MG63 (cell line): ENCODE data around the gene SLC7A4. TPM values are rescaled to one million over a fixed set of nuclear protein-coding genes. Genes with fewer than 3 reads are reported as not detected.
"Not testable (repeated sequence)": the region's sequence is repeated elsewhere in the genome, so short reads cannot be mapped to it uniquely, and the experiment has no call there.

Source experiments
- DNase-seq: peaks from one replicate; pipeline ENCODE4 v3.0.0-alpha.2; 2020
- H3K27me3 ChIP-seq: fragments of 250-450 bp; sonication (Bioruptor Pico); 2 replicates; pipeline ENCODE4 v1.5.1; 2020; ENCODE audit warnings: mild to moderate bottlenecking, moderate library complexity
- H3K36me3 ChIP-seq: fragments of 250-450 bp; sonication (Bioruptor Pico); 2 replicates; pipeline ENCODE4 v1.5.1; 2020; ENCODE audit warnings: mild to moderate bottlenecking, moderate library complexity
- H3K4me3 ChIP-seq: fragments of 250-450 bp; sonication (Bioruptor Pico); 2 replicates; pipeline ENCODE4 v1.5.1; 2020; ENCODE audit warnings: mild to moderate bottlenecking, moderate library complexity
- H3K9me3 ChIP-seq: fragments of 250-450 bp; sonication (Bioruptor Pico); 2 replicates; pipeline ENCODE4 v1.5.1; 2020; ENCODE audit warnings: mild to moderate bottlenecking, moderate library complexity
- total RNA-seq: library from RNA; depleted of rRNA; stranded (reverse); fragments of >200 nt; shearing (Covaris generic); gene quantifications from 2 replicates; pipeline ENCODE4 v1.2.3, GENCODE V29; 2014; ENCODE audit warnings: low replicate concordance; rRNA removed

Gene SLC7A4
- total RNA-seq = not detected in 2 replicates

DNA sequence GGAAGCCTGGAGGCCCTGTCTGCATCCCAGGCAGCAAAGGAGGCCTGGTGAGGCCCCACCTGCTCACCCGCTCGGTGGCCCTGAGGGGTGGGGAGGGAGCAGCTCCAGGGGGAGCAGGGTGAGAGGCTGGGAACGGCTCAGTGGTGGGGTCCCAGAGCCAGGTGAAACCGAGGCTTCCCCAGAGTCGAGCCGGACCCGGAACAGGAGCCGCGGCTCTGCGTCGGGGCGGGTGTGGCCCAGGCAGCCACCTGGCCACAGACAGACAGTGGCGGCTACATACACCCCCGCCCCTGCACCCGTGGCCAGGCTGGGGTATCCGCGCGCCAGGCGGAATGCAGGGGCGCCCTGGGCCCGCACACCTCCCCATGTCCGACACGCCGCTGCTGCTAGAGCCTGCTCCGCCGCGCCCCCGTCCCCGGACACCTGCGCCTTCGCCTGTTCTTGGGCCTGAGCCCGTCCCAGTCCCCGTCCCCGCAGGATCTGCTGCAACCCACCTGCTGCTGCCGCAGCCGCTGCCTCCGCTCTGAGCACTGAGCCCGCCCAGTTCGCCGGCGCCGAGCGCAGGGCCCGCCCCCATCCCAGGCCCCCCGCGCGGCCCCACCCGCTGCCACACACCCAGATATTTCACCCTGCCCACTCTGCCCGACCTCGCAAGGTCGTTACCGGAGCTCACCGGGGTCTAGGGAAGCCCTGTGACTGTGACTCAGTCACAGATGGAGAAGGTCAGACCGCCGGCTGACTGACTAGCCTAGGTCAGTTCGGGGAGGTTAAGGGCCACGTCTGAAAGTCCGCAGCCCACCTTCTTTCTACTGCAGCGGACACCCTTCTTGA lies at the start of gene SLC7A4:
SLC7A4 (minus strand) TSS at position 525 of the 831 bp plus-strand sequence. CDS start 749 bp downstream, outside the sequence.
- DNase-seq = no peak
- H3K4me3 ChIP-seq = no peak within 1 kb of the TSS
- no peaks in the 10 kb centered on the region for H3K9me3 ChIP-seq

GRCh38 chr22:21080435-21081137 lies 48.2 kb upstream of the SLC7A4 start:
- no peaks in the 10 kb centered on the region for H3K9me3 ChIP-seq
- DNase-seq = no peak
- no peak overlapping the region for H3K4me3 ChIP-seq
- H3K27me3 ChIP-seq = no peaks in the 10 kb centered on the region
- no peaks in the 10 kb centered on the region for H3K36me3 ChIP-seq

More for the DNA sequence above, at the start of gene SLC7A4:
- Histone ChIP-seq H3K36me3 (no peaks in the 10 kb centered on the region), H3K27me3 (no peaks in the 10 kb centered on the region)

DNA sequence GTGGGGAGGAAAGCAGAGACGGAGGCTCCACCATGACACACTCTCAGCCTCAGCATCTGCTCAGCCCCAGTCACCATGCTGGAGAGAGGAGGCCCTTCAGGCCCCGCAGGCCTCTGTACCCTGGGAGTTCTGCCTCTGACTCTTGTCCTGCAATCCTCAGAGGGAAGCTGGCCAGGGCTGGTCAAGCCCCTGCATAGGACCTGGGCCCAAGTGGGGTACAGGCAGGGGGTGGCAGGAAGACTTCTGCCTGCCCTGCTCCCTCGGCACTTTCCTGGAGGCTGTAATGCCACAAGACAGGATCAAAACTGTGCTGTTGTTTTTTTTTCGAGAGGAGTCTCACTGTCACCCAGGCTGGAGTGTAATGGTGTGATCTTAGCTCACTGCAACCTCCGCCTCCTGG lies 47.1 kb upstream of the SLC7A4 start:
- H3K4me3 ChIP-seq = no peak overlapping the region
- no peaks in the 10 kb centered on the region for H3K27me3 ChIP-seq
- DNase-seq = no peak
- no peaks in the 10 kb centered on the region for H3K9me3 ChIP-seq
- no peaks in the 10 kb centered on the region for H3K36me3 ChIP-seq

DNA sequence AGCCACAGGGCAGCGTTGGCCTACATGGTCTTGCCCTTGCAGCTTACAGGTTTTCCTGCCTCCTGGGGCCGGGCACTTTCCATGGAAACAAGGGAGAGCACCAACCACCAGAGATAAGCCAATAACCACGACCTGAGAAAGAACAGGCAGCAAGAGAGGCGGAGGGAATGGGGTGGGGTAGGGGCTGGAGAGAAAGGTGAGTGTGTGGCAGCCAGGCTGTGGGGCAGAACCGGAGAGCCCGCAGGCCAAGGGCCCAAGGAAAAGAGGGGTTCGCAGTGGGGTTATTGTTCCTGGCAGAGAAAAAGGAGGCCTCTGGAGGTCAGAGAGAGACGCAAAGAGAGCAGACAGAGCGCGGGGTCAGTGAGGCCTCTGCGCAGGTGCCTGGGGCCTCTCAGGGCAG lies 46.6 kb upstream of the SLC7A4 start:
- no peak overlapping the region for H3K4me3 ChIP-seq
- no peaks in the 10 kb centered on the region for H3K36me3 ChIP-seq
- no peaks in the 10 kb centered on the region for H3K9me3 ChIP-seq
- H3K27me3 ChIP-seq = no peaks in the 10 kb centered on the region
- no peak for DNase-seq

GRCh38 chr22:21077884-21078508 lies 45.6 kb upstream of the SLC7A4 start:
- Histone ChIP-seq H3K27me3 (no peaks in the 10 kb centered on the region), H3K36me3 (no peaks in the 10 kb centered on the region), H3K4me3 (no peak overlapping the region), H3K9me3 (no peaks in the 10 kb centered on the region)
- DNase-seq = no peak

DNA sequence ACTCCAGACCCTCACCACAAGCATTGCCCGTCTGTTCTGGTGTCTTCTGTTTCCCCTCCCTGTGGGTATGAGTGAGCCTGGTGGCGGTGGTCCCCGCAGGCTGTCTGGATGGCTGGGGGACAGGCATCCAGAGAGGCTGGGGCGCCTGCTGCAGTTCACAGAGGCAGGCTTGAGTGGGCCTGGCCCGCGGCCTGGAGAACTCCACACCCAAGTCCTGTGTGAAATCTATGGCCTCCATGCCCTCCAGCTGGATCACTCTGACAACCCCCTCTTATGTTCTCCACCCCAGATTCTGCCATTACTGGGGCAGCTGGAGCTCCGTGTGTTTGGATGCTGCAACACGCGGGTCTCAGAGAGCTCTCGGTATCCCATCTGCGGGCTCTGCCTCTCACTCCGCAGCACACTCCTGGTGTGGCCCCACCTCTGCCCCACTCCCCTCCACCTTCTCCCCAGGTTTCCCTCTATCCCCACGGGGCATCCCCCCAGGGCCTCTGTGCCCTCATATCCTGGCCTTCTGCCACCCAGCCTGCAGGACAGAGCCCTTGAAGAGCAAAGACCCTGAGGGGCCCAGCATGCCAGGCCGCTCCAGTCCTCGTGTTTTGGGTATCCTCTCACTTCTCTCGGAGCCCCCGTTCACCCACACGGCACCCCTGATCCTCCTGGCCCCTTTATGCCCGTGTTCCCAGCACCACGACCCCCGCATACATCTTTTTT lies 44.7 kb upstream of the SLC7A4 start:
- DNase-seq = no peak

GRCh38 chr22:21075516-21076138 lies 43.3 kb upstream of the SLC7A4 start:
- no peak overlapping the region for H3K4me3 ChIP-seq
- no peaks in the 10 kb centered on the region for H3K36me3 ChIP-seq
- H3K27me3 ChIP-seq = no peaks in the 10 kb centered on the region
- H3K9me3 ChIP-seq = no peaks in the 10 kb centered on the region
- no peak for DNase-seq

More for the DNA sequence above, 44.7 kb upstream of the SLC7A4 start:
- Histone ChIP-seq H3K9me3 (no peaks in the 10 kb centered on the region), H3K36me3 (no peaks in the 10 kb centered on the region), H3K27me3 (no peaks in the 10 kb centered on the region), H3K4me3 (no peak overlapping the region)

DNA sequence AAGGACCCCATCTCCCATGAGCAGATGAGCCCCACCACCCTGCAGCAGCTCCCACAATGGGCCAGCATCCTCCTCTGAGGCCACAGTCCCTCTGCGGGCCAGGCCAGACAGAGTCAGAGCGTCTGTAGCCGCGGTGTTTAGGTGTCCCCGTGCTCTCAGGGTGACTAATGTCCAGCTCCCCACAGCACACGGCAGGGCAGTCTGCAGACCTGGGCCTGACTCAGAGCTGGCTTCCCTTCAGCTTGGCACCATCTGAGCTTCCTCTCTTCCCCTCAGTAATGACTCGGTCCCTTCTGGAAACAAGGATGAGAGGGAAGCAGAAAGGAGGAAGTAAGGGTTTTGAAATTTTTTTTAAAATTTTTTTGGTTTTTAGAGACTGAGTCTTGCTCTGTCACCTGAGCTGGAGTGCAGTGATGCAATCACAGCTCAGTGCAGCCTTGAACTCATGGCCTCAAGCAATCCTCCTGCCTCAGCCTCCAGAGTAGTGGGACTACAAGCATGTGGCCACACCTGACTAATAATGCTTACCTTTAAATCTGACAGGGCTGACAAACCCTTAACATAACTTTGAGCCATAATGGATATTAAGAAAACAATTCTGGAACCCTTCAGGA lies 41.8 kb upstream of the SLC7A4 start:
- Histone ChIP-seq H3K4me3 (no peak overlapping the region), H3K36me3 (no peaks in the 10 kb centered on the region), H3K9me3 (no peaks in the 10 kb centered on the region), H3K27me3 (no peaks in the 10 kb centered on the region)
- peak; percentile 92 for DNase-seq

DNA sequence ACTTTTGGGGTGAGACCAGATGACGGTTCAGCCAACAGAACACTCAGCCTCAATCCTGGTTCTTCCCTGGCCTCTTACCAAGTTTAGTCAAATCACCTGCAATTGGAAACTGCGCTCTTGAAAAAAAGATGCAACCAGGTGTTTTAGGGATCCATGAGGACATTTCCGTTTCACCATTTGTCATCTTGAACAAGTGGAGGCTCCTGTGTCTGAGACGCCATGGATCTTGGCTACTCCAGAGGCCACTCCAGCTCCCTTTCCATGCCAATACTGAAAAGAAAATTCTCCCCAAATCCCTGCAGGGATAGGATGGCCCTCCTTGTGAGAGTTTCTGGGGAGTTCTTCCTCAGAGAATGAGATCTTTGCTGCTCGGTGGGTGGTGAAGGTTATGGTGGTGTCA lies 41.1 kb upstream of the SLC7A4 start:
- no peaks in the 10 kb centered on the region for H3K9me3 ChIP-seq
- DNase-seq = no peak
- H3K27me3 ChIP-seq = no peaks in the 10 kb centered on the region

DNA sequence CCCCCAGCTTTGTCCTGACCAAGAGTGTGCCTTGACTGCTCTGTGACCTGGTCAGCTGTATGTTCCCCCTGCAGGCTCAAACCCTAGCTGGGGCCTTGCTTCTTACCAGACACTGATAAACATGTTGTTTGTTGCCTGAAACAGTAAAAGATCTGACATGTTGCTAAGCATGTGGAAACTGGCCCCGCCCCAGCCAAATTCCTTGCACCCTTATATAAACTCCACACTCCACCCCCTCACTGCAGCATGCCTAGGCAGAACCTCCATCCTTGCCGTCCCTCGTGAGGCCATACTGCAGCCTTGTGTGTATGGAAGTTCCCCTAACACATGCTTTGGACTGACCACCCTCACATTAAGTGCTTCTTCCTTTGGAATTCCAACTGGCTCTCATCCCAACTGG lies 40.7 kb upstream of the SLC7A4 start:
- Histone ChIP-seq H3K36me3 (no peaks in the 10 kb centered on the region), H3K4me3 (no peak overlapping the region), H3K9me3 (no peaks in the 10 kb centered on the region), H3K27me3 (no peaks in the 10 kb centered on the region)
- no peak for DNase-seq

More for the DNA sequence above, 41.1 kb upstream of the SLC7A4 start:
- no peaks in the 10 kb centered on the region for H3K36me3 ChIP-seq
- no peak overlapping the region for H3K4me3 ChIP-seq

- not testable (repeated sequence) for DNase-seq, H3K36me3 ChIP-seq, H3K27me3 ChIP-seq, H3K4me3 ChIP-seq, H3K9me3 ChIP-seq
These were observed 39.4 kb upstream of the SLC7A4 start for GRCh38 chr22:21071796-21072195.

DNA sequence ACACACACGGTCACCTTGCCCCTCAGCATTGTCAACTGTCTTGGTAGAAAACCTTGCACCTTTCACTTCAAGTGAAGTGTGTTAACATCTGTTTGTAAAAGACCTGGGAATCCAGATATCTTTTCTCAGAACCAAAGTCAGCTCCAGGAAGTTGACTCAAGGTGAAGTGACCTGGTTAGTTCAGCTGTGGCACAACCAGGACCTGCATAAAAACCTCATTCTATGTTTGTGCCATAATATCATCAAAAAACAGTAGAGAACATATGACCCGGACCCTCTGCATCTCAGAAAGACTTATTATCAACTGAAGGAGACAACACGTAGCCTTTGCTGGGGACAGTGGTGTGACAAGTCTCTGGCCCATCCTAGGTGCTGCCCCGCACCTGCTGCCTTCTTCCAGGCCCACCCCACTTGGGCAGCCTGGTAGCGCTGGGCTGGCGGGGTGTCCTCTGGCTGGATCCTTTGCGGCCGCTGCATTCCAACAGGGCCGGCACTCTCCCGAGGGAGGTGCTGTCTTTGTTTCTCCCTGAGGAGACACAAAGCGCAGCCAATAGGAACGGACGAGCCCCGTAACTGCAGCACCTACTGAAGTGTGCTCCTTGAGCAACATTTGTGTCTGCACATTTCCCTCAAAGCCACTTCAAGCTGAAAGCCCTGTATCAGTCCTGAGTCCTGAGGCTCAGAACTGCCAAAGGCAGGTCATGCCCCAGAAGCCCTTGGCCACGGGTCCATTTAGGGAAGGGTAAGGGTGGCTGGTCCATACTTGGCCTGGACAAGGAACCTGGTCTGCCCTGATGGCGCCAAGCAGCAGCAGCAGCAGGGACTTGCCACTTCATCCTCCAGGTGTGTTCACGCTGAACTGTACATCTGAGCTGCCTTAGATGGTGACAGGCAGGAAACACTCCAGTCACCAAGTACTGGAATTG lies 38.6 kb upstream of the SLC7A4 start:
- DNase-seq = no peak
- no peaks in the 10 kb centered on the region for H3K27me3 ChIP-seq

DNA sequence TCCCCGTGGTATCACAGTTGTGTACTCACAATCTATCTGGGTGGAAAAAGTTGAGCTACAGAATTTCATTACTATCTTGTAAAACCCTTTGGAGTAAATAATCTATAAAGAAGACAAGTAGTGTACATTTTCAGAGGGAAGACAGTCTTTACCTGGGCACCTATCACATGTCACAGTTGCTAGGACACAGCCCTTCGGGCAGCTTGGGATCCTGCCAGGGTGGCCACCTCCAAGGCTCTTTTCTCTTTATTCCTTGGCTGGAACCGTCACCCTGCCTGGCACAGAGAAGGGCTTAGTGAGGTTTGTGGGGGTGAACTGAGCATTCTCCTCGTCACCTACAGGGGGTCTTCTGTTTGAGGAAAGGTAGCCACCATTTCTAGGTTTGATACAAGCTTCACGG lies 37.0 kb upstream of the SLC7A4 start:
- no peak for DNase-seq
- Histone ChIP-seq H3K9me3 (no peaks in the 10 kb centered on the region), H3K36me3 (no peaks in the 10 kb centered on the region), H3K4me3 (no peak overlapping the region), H3K27me3 (no peaks in the 10 kb centered on the region)

More for the DNA sequence above, 38.6 kb upstream of the SLC7A4 start:
- Histone ChIP-seq H3K4me3 (no peak overlapping the region), H3K9me3 (no peaks in the 10 kb centered on the region), H3K36me3 (no peaks in the 10 kb centered on the region)

DNA sequence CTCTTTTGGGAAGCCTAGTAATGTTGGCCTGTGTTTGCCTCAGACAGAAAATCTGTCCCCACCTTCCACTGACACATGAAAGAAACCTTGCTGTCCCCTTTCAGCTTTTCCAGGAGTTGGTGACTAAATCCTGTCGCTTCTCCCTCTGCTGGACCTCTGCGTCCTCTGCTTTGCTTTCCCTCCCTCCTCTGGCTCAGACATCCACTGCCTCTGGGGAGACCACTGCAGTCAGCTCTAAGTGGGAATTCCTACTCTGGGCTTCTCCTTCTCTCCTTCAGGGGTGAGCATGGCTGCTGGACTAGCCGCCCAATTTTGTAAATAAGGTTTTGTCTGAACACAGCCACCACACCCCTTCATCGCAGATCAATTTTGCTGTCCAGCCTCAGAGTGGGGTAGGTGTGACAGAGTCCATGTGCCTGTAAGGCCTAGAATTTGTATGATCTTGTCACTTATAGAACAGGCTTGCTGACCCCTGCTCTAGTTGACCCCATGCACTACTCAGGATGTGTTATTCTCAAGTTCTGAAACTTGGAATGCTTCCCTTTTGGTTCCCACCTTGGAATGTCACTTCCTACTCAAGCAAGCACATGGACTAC lies 36.4 kb upstream of the SLC7A4 start:
- H3K36me3 ChIP-seq = no peaks in the 10 kb centered on the region
- H3K9me3 ChIP-seq = no peaks in the 10 kb centered on the region
- no peak for DNase-seq
- no peak overlapping the region for H3K4me3 ChIP-seq
- no peaks in the 10 kb centered on the region for H3K27me3 ChIP-seq
